GM18909 (cell line): Measurements from ENCODE around the gene TEKT3.

Source experiments
- ATAC-seq: cut with Tn5 transposase; IDR thresholded peaks from one replicate; pipeline ENCODE4 v1.9.1; 2021; ENCODE audit warnings: mild to moderate bottlenecking; ENCODE audit not compliant: unreplicated experiment, poor library complexity

The TEKT3 gene

DNA sequence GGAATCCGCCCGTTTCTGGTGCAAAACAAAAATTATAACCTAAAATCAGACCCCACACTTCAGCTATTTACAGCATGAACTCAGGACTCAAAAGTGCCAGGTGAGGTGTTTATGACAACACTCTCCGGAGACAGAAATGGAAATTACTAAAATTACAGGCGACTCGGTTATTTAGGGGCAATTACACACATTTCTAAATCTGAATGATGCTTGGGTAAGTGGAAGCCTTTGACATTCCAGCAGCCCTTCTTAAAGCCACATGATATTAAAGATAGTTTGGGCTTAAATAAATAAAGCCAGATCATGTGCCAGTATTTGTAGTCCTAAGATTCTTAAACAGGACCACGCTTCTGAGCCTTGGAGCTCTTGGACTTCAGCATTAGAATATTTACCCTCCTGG is 39.6 kb downstream of the TEKT3 start:
- ATAC-seq, result no peak

DNA sequence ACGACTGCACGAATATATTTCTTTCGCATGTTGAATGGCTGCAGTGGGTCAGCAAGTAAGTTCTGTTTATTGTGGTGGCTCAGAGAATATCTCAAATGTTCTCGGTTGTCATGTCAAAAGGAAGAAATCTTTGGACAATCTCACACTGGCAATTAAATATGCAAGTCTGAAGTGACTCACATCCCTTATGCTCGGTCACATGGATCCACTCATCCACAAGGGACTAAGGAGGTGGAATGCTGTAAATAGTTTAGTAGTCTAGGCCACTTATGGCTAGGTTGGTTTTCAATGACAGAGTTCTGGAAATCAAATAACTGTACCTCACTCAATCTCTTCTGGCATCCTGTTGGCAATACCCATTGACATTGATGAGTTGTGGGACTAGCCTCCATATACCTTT is 43.2 kb downstream of the TEKT3 start:
- ATAC-seq, result no peak

DNA sequence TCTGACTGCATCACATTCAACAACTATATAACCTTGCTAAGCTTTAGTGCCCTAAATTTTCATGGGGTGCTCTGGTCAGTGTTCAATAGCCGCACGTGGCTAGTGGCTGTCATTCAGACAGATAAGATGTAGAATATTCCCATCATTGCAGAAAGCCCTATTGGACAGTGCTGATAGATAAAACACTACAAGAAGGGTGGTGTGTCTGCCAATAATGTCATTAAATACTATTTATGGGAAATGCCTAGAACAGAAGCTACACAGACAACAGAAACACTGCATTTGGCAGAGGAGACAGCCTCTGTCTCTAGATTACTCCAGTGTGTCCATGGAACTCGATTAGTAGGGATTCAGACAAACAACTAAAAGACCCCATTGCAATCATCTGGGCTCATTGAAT is 47.8 kb downstream of the TEKT3 start:
- no peak for ATAC-seq

DNA sequence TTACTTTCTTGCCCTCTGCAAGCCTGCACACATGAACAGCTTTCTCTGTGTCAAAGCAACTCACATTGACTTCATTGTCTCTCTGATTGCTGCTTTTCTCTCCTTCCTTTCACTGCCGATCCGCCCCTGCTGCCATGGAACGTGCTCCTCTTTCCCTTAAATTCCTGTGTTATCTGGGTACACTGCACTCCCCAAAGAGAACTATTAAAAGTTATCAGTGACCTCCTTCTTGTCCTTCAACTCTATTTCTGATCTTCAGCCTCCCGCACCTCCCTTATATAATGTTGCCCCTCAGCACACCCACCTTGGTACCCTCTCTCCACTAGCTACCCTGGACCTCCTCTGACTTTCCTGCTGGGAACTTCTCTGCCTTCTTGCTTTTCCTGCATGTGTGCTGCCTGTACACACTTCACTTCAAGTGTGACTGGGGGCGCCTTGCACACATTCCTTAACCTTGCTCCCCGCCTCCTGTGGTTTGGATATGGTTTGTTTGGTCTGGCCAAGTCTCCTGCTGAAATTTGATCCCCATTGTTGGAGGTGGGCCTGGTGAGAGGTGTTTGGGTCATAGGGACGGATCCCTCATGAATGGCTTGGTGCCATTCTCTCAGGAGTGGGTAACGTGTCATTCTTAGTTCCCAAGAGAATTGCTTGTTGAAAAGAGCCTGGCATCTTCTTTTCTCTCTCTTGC is 49.6 kb downstream of the TEKT3 start:
- no peak for ATAC-seq

DNA sequence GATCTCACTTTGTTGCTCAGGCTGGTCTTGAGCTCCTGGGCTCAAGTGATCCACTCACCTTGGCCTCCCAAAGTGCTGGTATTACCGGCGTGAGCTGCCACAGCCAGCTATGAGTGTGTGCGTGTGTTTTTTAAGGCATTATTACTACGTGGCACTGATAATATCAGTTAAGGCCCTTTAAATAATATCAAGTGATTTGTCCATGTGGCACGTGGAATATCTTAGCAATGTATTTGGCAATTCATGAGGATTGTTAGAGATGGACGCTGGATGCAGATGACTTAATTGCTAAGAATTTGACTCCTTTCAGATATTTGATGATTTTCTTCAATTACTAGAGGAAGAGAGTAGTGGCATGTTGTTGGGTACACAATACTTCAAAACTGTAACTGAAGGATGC is 50.8 kb downstream of the TEKT3 start:
- no peak for ATAC-seq

DNA sequence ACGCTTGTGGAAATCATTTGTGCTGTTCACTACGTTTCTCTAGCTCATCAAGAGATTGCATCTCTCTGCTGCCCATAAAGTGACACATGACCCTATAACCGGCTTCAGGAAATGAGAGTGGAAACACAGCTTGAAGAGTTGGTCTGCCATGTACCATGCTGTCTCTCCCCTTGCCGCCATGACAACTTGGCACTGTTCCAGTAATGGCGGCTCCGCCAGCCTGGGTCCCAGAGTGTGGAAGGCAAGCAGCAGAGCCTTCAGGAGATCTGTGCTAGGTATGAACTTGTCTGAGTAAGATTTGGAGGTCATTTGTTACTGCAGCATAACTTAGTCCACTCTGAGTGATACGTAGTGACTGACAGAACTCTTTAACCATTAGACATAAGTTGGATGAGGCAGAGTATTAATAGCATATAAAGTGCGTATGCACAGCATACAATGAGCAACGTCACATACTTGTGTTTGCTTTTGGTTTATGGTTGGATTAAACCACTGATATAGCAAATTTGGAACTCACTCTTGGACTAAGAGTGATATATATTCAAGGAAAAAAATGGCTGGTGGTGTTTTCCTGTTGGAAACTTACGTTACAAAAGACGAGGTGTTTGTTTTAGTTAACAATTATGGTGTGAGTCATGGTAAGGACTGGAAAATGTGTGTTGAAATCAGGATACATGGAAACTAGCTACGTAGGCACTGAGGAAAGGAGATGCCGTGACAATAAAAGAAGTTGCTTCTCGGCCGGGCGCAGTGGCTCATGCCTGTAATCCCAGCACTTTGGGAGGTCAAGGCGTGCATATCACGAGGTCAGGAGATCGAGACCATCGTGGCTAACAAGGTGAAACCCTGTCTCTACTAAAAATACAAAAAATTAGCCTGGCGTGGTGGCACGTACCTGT is 51.9 kb downstream of the TEKT3 start:
- no peak for ATAC-seq

DNA sequence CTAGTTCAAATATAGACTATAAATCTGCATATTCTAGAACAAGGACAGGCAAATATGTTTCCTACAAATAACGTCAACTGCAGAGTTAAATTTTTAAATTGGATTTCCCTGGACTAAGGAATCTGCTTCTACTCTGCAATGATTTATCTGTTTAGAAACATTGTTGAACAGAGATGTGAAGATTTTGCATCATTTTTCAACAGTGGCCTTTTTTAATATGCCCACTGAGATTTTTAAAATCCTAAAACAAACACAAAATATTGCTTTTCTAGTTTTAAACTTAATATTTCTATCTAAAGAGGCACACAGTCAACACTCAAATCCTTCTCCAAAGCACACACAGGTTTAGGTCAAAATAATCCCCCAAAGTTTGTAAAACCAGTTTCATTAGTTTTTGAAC is 52.5 kb downstream of the TEKT3 start:
- ATAC-seq, result no peak

DNA sequence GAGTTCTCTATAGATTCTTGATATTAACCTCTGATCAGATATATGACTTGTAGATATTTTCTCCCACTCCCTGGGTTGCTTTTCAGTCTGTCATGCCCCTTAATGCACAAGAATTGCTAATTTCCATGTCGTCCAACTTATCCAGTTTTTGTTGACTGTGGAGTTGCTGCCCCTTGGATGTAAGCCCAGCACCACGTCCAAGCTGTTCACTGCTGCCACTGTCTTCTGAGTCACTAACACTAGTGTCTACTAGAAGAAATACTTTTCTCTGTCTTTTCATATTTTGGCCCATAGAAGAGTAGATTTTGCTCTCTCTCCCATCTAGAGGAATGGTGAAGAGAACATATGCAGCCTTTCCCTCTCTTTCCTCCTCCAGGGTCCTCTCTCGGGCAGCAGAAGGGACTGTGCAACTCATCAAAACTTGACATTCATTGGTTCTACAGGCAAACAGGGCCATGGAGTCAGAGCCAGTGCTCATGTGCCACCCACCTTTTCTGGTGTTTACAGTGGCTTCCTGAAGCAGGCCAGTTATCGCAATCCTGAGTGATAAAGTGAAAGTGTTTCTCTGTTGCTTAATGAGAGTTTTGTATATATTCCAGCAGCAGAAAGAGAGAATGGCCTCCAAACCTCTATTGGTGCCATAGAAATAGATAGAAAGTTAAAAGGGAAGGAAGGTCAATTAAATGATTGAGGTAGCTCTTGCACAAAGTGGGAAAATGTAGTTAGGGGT is 53.7 kb downstream of the TEKT3 start:
- no peak for ATAC-seq

DNA sequence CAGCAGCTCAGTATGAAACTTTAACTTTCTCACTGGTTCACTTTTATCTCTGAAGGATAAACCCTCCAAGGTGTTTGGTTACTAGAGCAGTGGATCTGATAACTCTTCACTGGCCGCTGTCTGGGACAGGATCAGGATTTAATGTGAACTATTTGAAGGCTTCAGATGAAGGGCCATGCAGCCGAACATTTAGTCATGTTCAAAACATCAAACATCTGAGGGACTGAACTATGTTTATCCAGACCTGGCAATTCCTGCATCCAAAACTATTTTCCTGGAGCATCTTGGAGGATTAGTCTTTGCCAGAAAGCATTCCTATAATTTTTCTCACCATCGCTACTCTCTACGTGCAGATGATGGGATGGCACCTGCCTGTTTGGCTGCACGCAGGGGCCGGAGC is 55.9 kb downstream of the TEKT3 start:
- no peak for ATAC-seq

DNA sequence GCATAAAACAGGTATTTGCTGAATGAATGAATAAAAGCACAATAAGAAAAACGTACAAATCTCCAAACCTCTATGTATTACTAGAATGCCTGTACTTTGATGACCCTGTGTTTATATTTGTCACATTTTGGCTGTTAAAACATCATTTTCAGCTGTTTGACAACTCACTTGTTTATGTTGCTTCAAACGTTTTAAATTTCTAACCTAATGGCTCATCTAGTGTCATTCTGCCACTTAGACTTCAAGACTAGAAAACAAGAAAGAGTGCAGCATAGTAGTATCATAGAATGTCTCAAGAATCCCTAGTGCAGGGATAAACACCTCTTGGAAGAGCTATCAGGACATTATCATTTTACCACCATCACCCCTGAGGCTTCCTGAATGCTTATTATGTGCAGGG is 56.9 kb downstream of the TEKT3 start:
- ATAC-seq, result no peak

DNA sequence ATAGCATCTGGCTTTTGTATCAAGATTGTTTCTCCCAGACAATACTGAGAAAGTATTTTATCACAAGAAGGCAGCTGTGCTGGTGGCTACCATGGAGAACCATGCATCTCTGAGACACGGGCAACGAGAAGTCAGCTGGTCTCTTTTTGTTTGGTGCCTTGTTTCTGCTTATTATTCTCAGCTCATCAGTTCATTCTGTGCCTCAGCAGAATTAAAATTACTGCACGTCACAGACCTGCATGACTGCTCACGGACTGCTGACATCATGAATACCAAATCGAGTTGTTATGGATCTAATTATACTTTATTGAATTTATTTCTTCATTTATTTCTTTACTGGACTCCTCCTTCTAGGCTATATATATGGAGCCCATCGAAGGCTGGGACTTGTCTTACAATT is 57.3 kb downstream of the TEKT3 start:
- no peak for ATAC-seq

DNA sequence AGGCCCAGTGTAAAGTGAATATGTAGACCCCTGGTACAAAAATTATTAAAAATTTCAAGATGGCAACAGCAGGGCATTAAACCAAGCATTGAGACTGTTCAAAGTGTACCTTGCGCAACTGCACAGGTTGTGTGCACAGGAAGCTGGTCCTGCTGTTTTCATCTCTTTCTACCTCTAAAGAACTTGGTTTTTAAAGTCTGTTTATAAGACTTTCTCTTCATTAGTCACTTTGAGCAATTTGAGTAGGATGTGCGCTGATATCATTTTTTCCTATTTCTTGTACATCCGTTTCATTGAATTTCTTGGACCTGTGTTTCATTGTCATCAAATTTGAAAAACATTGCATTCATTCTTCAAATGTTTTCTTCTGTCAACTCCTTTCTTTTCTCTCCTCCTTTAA is 59.5 kb downstream of the TEKT3 start:
- ATAC-seq, result no peak

DNA sequence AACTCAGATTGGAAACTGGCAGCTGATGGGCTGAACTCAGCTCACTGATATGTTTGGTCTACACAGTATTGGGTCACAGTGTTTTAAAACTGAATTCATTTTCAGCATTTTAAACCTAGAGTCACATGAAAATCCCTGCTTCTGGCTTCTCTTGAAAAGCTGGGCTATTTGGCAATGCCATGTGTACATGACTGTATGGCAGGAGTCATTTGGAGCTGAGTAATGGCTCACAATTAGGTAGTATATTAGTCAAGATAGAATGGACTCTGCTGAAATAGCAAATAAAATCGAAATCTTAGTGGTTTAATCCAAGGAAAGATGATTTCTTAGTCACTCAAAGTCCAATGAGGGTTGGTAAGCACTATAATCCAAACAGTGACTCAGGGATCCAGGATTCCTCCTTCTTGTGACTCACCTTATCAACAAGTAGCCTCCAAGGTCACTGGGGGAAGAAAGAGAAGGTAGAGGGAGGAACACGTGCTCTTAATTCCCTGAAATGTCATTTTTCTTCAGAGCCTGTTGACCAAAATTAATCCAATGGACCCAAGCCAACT is 62.4 kb downstream of the TEKT3 start:
- no peak for ATAC-seq

DNA sequence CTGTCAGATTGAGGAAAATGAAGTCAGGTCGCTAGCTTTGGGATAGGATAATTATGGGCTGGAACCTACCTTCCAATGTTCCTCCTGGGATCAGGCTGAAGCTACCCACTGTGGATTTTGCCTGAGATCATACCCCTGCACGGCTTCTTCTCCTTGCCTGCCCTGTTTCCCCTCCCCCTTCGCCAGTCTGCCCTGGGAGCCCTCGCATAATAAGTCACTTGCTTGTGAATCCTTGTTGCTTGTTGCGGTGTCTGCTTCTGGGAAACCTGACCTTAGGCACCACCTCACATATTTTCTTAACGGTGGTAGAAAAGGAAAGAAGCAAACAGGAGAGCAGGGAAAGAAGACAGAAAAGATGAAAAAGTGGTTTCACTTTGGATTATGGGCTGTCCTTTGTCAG is 63.0 kb downstream of the TEKT3 start:
- ATAC-seq, result no peak

DNA sequence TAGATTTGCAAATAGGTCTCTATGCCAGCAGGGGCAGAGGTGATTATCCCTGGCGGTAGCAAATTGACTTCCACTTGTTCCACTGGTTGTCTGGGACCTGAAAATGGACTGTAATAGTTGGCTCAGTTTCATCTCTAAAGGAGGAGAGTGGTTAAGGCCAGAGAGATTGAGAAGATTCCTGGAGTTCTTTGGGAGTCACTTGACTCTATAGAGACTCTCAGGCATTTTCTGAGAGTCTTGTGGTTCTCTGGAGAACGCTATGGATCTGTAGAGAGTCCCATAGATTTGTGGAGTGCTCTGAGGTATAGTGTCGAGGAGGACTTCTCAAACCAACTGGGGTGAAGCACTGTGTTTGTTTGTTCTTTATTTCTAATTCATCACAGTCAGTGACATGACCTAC is 67.4 kb downstream of the TEKT3 start:
- no peak for ATAC-seq

DNA sequence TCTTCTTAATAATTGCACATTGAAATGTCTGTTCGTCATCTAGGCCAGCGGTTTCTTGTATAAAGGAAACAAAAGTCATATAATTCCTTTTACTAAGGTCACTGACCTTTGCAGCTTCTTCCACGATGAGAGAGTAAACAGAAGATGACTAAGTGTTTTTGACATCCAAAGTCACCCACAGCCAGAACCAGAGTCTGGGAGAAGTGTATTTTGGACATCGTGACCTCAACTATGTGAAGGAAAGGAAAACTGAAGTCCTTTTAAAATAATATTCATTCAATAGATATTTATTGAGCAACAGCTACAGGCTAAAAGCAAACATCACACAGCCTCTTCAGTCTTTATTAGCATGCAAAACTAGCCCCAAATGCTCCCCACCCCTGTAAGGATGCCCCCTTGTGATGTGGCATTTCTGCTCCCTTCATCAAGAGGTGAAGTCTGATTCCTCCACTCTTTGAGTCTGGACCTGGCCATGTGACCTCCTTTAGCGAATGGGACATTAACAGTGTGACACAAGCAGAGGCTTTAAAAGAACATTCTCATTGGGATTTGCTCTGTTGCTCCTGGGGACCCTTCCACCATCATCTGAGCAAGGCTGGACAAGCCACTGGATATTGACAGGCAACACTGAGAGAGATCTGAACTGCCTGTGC is 68.1 kb downstream of the TEKT3 start:
- no peak for ATAC-seq

DNA sequence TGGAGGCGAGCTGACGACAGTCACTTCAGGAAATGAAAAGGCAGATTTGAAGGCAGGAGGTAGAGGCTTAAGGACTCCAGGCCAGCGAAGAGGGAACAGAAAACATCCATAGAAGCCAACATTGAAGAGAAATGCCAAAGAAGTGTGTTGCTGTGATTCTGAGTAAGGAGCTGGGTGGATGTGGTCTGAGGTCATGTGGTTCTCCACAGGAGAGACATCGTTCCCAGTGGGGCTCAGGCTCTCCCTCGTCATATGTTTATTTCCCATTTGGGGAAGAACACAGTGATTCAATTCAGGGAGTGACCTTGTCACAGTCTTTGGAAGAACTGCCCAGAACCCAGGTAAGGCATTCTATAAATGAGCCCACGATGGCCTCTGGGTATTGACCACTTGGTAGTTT is 69.7 kb downstream of the TEKT3 start:
- no peak for ATAC-seq

DNA sequence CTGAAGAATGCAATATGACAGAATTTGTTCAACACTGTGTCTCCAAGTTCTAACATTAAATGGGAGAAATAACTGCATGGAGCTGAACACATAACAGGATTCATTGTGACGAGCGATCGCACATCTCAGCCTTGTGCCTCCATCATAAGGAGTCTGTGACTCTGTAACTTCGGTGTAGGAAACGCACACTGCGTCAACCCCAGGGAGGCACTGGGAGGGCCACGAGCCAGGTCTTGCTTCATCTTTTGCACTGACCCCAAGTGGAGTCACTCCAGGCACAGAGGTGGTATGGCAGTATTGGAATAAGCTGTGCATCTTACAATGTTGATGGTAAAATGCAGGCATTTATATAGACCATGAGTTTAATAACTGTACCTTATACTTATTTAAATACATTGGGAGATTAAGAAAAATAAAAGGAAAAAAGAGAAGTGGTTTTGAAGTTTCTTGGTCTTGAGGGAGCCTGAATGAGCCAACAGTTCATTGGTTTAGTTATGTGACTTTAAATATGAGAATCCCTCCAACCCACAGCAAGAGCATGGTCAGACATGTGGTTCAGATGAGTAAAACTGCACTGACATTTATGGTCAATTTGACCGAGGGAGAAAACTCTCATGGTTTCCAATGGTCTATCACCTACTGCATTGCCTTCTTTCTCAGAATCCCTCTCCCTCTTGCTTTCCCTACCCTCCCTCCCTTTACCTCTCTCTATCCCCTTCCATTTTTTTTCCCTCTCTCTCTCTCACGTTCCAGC is 70.6 kb downstream of the TEKT3 start:
- ATAC-seq, result no peak

DNA sequence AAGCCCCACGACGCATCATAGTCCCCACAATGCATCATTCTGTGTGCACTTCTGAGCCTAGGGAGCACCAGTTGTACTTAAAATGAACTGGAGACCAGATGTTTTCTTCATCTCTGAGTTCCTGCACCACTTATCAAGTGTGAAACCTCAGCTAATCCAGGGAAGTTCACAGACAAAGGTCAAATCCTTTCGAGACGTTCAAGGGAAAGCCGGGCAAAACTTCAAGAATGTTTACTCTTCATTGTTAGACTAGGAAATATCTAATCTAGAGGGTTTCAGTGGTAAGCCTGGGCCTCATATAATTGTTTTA is 71.7 kb downstream of the TEKT3 start:
- ATAC-seq, result no peak
